ENCODE results near the gene STIM2.
"Not testable (repeated sequence)": the region's sequence is repeated elsewhere in the genome, so short reads cannot be mapped to it uniquely, and the experiment has no call there.

The STIM2 gene

DNA sequence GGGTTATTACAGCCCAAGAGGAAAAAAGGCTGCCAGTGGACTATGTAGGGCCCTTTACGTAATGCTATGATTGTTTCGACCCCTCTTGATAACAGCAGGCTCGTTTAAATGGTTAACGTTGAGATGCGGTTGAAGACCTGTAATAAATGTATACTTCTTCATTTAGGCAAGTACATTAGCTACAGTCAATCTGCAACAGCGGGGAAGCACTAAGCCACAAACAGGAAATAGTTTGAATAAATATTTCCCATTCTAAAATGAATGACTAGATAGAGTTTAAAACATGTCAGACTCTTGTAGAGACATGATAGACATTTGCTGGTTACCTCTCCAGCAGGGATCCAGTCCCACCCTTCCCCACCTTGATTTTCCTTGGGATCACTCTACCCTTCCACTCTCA, 38.1 kb upstream of the STIM2 start:
- peaks cover 2% of the 10 kb centered on the region for H3K9me3 ChIP-seq (ENCODE audit: control insufficient read depth, low read length)
- no peak overlapping the region for H3K9ac ChIP-seq (ENCODE audit: low read length)
- H3K27me3 ChIP-seq (replicated peaks; ENCODE audit: control insufficient read depth, insufficient read depth, low read length): no peaks in the 10 kb centered on the region
- DNase-seq (ENCODE audit: low read depth): no peak
- no peak overlapping the region for H3K4me3 ChIP-seq (ENCODE audit: low read length)
- no peaks in the 10 kb centered on the region for H3K4me1 ChIP-seq (ENCODE audit: control insufficient read depth, insufficient read depth, low read length)
- H3K36me3 ChIP-seq (ENCODE audit: control insufficient read depth, insufficient read depth, low read length, severe bottlenecking): no peaks in the 10 kb centered on the region

DNA sequence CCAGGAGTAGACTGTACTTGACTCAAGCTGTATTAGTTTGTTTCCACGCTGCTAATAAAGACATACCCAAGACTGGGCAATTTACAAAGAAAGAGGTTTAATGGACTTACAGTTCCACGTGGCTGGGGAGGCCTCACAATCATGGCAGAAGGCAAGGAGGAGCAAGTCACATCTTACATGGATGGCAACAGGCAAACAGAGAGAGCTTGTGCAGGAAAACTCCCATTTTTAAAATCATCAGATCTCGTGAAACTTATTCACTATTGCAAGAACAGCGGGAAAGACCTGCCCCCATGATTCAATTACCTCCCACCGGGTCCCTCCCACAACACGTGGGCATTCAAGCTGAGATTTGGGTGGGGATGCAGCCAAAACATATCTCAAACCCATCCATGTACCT, 37.7 kb upstream of the STIM2 start:
- H3K4me3 ChIP-seq (ENCODE audit: low read length); DNase-seq (ENCODE audit: low read depth); H3K9me3 ChIP-seq (ENCODE audit: control insufficient read depth, low read length); H3K36me3 ChIP-seq (ENCODE audit: control insufficient read depth, insufficient read depth, low read length, severe bottlenecking); H3K9ac ChIP-seq (ENCODE audit: low read length); H3K27me3 ChIP-seq (replicated peaks; ENCODE audit: control insufficient read depth, insufficient read depth, low read length); H3K4me1 ChIP-seq (ENCODE audit: control insufficient read depth, insufficient read depth, low read length): not testable (repeated sequence)

DNA sequence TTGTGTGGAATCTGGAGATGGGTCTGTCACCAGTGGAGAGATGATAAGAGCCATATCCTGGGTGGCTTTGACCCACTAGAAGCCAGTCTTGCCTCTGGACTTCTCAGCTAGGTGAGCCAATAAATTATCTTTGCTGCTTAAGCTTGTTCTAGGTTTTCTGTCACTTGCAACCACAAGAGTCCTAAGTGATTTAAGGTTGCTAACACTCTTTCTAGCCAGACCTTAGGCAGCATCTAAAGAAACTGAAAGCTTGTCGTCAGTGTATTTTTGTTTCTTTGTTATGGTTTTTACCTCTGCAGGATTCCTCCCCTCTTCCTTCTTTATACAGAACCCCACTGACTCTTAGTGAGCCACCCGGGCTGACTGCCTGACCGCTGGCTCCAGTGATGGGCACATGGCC, 37.1 kb upstream of the STIM2 start:
- no peak for DNase-seq (ENCODE audit: low read depth)
- Histone ChIP-seq H3K4me3 (ENCODE audit: low read length) (no peak overlapping the region), H3K9ac (ENCODE audit: low read length) (no peak overlapping the region), H3K4me1 (ENCODE audit: control insufficient read depth, insufficient read depth, low read length) (no peaks in the 10 kb centered on the region), H3K27me3 (replicated peaks; ENCODE audit: control insufficient read depth, insufficient read depth, low read length) (no peaks in the 10 kb centered on the region), H3K9me3 (ENCODE audit: control insufficient read depth, low read length) (peaks cover 2% of the 10 kb centered on the region), H3K36me3 (ENCODE audit: control insufficient read depth, insufficient read depth, low read length, severe bottlenecking) (no peaks in the 10 kb centered on the region)

DNA sequence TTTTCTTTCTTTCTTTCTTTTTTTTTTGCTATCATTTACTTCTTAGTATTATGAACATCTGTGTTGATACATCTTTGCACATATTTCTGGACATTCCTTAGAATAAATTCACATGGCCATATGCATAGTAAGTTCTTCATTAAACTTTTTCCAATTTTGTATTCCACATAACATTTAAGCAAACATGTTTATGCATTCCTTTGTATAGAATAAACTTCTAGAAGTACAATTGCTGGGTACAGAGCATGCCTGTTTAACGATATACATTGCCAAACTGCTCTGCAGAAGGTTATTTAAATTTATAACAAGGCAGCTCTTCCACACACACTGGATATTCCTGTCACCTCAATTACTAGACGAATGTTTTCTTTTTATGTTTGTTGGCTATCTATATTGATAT, 36.0 kb upstream of the STIM2 start:
- Histone ChIP-seq H3K4me3 (ENCODE audit: low read length) (no peak overlapping the region), H3K9ac (ENCODE audit: low read length) (no peak overlapping the region), H3K9me3 (ENCODE audit: control insufficient read depth, low read length) (peaks cover 2% of the 10 kb centered on the region), H3K27me3 (replicated peaks; ENCODE audit: control insufficient read depth, insufficient read depth, low read length) (no peaks in the 10 kb centered on the region), H3K4me1 (ENCODE audit: control insufficient read depth, insufficient read depth, low read length) (no peaks in the 10 kb centered on the region), H3K36me3 (ENCODE audit: control insufficient read depth, insufficient read depth, low read length, severe bottlenecking) (no peaks in the 10 kb centered on the region)
- no peak for DNase-seq (ENCODE audit: low read depth)

DNA sequence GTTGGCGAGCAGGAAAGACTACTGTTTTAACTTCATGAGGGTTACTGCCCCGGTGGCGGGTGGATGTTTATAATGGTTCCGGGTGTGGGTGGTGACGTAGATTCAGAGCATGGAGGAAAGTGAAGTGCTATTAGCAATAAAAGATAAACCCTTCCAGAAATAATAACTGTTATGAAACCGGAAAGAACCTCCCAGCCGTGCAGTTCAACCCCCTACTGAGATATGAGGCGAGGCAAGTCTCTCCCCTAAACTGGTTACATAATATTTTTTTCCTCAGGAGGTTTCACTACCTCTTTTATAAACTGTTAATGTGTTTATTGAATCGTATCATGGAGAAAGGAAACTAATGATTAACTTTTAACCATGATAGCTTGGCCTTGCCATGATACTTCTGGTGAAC, 33.9 kb upstream of the STIM2 start:
- DNase-seq (ENCODE audit: low read depth): no peak
- H3K27me3 ChIP-seq (replicated peaks; ENCODE audit: control insufficient read depth, insufficient read depth, low read length): no peaks in the 10 kb centered on the region
- H3K9ac ChIP-seq (ENCODE audit: low read length): no peak overlapping the region
- peaks cover 2% of the 10 kb centered on the region for H3K9me3 ChIP-seq (ENCODE audit: control insufficient read depth, low read length)
- H3K36me3 ChIP-seq (ENCODE audit: control insufficient read depth, insufficient read depth, low read length, severe bottlenecking): no peaks in the 10 kb centered on the region
- H3K4me3 ChIP-seq (ENCODE audit: low read length): no peak overlapping the region
- H3K4me1 ChIP-seq (ENCODE audit: control insufficient read depth, insufficient read depth, low read length): no peaks in the 10 kb centered on the region

DNA sequence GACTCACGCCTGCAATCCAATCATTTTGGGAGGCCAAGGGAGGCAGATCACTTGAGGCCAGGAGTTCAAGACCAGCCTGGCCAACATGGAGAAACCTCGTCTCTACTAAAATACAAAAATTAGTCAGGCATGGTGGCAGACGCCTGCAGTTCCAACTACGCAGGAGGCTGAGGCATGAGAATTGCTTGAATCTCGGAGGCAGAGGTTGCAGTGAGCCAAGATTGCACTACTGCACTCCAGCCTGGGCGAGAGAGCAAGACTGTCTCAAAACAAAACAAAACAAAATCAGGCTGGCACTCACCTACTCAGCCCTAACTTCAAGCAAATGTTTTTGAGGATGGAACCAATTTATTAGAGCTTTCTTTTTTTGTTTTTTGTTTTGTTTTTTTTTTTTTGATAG, 33.3 kb upstream of the STIM2 start:
- H3K4me3 ChIP-seq (ENCODE audit: low read length); H3K9ac ChIP-seq (ENCODE audit: low read length); H3K36me3 ChIP-seq (ENCODE audit: control insufficient read depth, insufficient read depth, low read length, severe bottlenecking); H3K4me1 ChIP-seq (ENCODE audit: control insufficient read depth, insufficient read depth, low read length); H3K27me3 ChIP-seq (replicated peaks; ENCODE audit: control insufficient read depth, insufficient read depth, low read length); H3K9me3 ChIP-seq (ENCODE audit: control insufficient read depth, low read length); DNase-seq (ENCODE audit: low read depth): not testable (repeated sequence)

DNA sequence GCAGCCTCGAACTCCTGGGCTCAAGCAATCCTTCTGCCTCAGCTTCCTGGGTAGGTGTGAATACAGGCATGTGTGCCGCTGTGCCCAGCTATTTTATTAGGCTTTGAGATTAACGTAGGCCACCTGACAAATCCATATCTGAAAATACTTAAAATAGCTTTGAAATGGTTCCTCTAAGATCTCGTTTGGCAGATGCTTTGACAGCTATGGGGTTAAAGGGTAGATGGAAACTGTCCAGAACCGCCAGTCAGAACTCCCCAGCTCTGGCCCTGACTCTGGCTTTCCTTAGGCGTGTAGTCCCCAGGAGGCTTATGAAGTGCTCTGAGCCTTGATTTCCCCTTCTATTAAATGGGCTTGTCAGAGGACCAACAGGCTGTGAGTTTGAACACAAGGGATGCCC, 32.8 kb upstream of the STIM2 start:
- Histone ChIP-seq H3K4me3 (ENCODE audit: low read length) (no peak overlapping the region), H3K36me3 (ENCODE audit: control insufficient read depth, insufficient read depth, low read length, severe bottlenecking) (no peaks in the 10 kb centered on the region), H3K9ac (ENCODE audit: low read length) (no peak overlapping the region), H3K9me3 (ENCODE audit: control insufficient read depth, low read length) (no peaks in the 10 kb centered on the region), H3K4me1 (ENCODE audit: control insufficient read depth, insufficient read depth, low read length) (no peaks in the 10 kb centered on the region), H3K27me3 (replicated peaks; ENCODE audit: control insufficient read depth, insufficient read depth, low read length) (no peaks in the 10 kb centered on the region)
- no peak for DNase-seq (ENCODE audit: low read depth)

DNA sequence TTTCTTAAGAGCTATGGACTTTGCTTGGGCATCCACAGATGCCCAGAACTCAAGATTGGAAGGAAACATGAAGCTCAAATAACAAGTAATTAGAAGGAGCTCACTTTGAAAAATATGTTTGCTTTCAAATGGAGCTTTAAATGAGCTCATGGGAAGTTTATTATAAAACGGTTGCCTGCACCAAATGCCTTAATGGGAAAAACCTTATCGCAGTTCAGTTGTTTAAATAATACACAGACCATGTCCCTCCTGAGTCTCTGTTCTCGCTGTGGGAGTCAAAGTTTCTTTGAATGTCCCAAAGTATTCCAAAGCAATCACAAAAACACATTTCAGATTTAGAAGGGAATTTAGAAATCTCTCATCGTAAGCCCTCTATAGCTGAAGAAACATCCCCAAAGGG, 31.6 kb upstream of the STIM2 start:
- Histone ChIP-seq H3K9me3 (ENCODE audit: control insufficient read depth, low read length) (no peaks in the 10 kb centered on the region), H3K4me1 (ENCODE audit: control insufficient read depth, insufficient read depth, low read length) (no peaks in the 10 kb centered on the region), H3K9ac (ENCODE audit: low read length) (no peak overlapping the region), H3K4me3 (ENCODE audit: low read length) (no peak overlapping the region), H3K36me3 (ENCODE audit: control insufficient read depth, insufficient read depth, low read length, severe bottlenecking) (no peaks in the 10 kb centered on the region), H3K27me3 (replicated peaks; ENCODE audit: control insufficient read depth, insufficient read depth, low read length) (no peaks in the 10 kb centered on the region)
- no peak for DNase-seq (ENCODE audit: low read depth)

DNA sequence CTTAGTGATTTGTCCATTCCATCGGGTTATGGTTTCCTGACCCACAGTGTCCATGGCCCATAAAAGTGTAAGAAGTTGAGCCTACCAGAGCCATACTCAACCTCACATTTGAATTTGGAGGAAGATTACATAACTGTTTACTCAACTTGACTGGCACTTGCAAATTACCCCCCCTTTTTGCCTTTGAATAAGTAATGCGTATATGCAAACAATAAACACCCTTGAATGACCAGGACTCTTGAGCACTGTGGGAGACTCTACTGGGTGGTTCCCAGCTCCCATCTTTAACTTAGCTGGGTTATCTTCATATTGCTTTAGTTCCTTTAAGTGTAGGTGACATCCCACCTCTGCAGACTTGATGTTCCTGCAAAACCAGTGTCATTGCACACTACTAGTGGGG, 30.6 kb upstream of the STIM2 start:
- Histone ChIP-seq H3K27me3 (replicated peaks; ENCODE audit: control insufficient read depth, insufficient read depth, low read length) (no peaks in the 10 kb centered on the region), H3K36me3 (ENCODE audit: control insufficient read depth, insufficient read depth, low read length, severe bottlenecking) (no peaks in the 10 kb centered on the region), H3K9ac (ENCODE audit: low read length) (no peak overlapping the region), H3K4me1 (ENCODE audit: control insufficient read depth, insufficient read depth, low read length) (no peaks in the 10 kb centered on the region), H3K9me3 (ENCODE audit: control insufficient read depth, low read length) (peaks cover under 1% of the 10 kb centered on the region), H3K4me3 (ENCODE audit: low read length) (no peak overlapping the region)
- DNase-seq (ENCODE audit: low read depth): no peak

DNA sequence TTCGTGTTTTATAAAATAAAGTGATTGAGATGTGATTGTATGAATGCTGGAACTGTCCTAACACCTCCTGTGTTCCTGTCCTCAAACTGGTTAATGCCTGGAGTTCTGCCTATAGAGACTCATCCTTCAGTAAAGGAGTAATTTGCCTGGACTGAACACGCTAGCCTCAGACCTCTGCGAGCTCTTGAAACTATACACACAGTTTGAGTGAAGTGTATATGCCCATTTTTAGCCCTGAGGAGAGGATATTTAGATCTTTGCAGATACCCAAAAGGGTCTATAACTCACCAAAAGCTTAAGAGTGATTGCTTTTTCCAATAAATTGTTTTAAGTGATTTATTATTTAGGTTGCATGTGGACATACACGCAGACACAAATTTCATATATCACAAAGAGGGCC, 29.9 kb upstream of the STIM2 start:
- no peaks in the 10 kb centered on the region for H3K27me3 ChIP-seq (replicated peaks; ENCODE audit: control insufficient read depth, insufficient read depth, low read length)
- peaks cover 3% of the 10 kb centered on the region for H3K9me3 ChIP-seq (ENCODE audit: control insufficient read depth, low read length)
- H3K4me1 ChIP-seq (ENCODE audit: control insufficient read depth, insufficient read depth, low read length): no peaks in the 10 kb centered on the region
- no peaks in the 10 kb centered on the region for H3K36me3 ChIP-seq (ENCODE audit: control insufficient read depth, insufficient read depth, low read length, severe bottlenecking)
- DNase-seq (ENCODE audit: low read depth): no peak
- H3K4me3 ChIP-seq (ENCODE audit: low read length): no peak overlapping the region
- H3K9ac ChIP-seq (ENCODE audit: low read length): no peak overlapping the region

DNA sequence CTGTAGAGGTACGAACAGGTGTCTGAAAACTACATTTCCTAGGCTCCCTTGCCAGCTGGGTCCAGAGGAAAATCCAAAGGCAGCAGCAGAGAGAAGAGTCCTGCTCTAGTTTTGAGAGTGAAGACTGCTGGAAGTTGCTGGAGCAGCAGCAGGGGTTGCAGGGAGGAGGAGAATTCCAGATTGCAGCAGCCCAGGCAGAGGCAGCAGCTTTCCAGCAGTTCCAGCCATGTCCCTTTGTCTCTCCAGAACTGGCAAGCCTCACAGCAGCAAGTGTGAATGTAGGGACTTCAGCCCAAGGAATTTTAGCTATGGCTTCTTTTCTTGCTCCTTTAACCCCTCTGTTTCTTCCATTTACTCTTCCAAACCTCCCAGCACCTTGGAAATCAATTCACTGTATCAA, 24.1 kb upstream of the STIM2 start:
- DNase-seq (ENCODE audit: low read depth): no peak
- H3K4me1 ChIP-seq (ENCODE audit: control insufficient read depth, insufficient read depth, low read length): peaks cover 10% of the 10 kb centered on the region
- H3K9me3 ChIP-seq (ENCODE audit: control insufficient read depth, low read length): peaks cover 3% of the 10 kb centered on the region
- no peak overlapping the region for H3K9ac ChIP-seq (ENCODE audit: low read length)
- no peak overlapping the region for H3K4me3 ChIP-seq (ENCODE audit: low read length)
- no peaks in the 10 kb centered on the region for H3K27me3 ChIP-seq (replicated peaks; ENCODE audit: control insufficient read depth, insufficient read depth, low read length)
- no peaks in the 10 kb centered on the region for H3K36me3 ChIP-seq (ENCODE audit: control insufficient read depth, insufficient read depth, low read length, severe bottlenecking)

DNA sequence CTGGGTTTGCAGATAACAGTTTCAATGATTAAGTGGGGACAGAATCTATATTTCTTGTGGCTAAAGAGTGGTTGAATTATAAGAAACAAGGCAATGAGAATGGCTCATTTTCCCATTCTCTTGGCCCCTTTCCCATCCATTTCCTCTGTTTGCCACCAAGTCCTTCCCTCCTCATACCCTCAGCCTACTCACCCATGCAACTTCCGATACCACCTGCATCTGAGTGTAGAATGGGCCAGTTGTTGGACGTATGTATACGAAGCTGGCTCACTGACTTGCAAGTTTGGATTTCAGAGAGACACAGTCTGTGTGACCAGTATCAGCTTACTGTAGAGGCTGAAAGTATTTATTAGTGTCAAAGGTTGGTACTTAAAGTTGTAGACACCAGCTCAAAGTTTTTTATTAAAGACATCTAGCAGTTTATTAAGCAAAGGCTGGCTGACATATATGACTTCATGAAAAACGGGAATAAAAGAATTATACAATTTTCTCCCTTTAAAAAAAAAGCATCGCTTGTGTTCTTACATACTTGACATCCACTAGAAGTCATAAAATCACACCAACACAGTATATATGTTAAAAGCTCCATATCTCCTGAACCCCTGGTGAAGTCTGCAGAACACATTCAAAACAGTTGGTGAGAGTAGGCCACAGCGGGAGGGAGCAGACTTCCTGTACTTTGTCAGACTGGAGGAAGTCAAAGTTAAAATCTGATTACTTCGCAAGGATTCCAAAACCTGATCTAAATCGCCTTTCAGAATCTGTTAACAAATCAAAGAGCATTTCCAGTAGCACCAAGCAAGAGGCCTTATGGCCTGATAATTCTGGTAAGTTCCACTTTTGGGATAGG, 22.4 kb upstream of the STIM2 start:
- Histone ChIP-seq H3K4me1 (ENCODE audit: control insufficient read depth, insufficient read depth, low read length) (peaks cover 10% of the 10 kb centered on the region), H3K9me3 (ENCODE audit: control insufficient read depth, low read length) (peaks cover 3% of the 10 kb centered on the region), H3K9ac (ENCODE audit: low read length) (no peak overlapping the region), H3K4me3 (ENCODE audit: low read length) (no peak overlapping the region), H3K36me3 (ENCODE audit: control insufficient read depth, insufficient read depth, low read length, severe bottlenecking) (no peaks in the 10 kb centered on the region), H3K27me3 (replicated peaks; ENCODE audit: control insufficient read depth, insufficient read depth, low read length) (no peaks in the 10 kb centered on the region)
- DNase-seq (ENCODE audit: low read depth): no peak

All from adipocyte (in vitro differentiated cells).